HCT116 (cell line): ENCODE data around the gene GPR17.

Source experiments
- ATF3 ChIP-seq: IDR thresholded peaks from 2 replicates; pipeline ENCODE4 v1.6.1; 2012
- EZH2 ChIP-seq: fragments of 200-600 bp; sonication (generic); IDR thresholded peaks from 2 replicates; pipeline ENCODE4 v1.6.1; 2017; ENCODE audit warnings: antibody characterized with exemption, mixed run types
- EZH2phosphoT487 ChIP-seq: fragments of 200-600 bp; IDR thresholded peaks from 2 replicates; pipeline ENCODE4 v1.6.1; 2018; ENCODE audit warnings: antibody characterized with exemption, borderline replicate concordance
- MAX ChIP-seq: IDR thresholded peaks from 2 replicates; pipeline ENCODE4 v1.6.1; 2012
- POLR2A ChIP-seq: IDR thresholded peaks from 2 replicates; pipeline ENCODE4 v1.7.0; 2011; ENCODE audit warnings: borderline replicate concordance; ENCODE audit not compliant: insufficient read depth, insufficient read length; ENCODE audit errors: extremely low read depth
- POLR2AphosphoS5 ChIP-seq: IDR thresholded peaks from 2 replicates; pipeline ENCODE4 v1.6.1; 2011; ENCODE audit warnings: mild to moderate bottlenecking, low read depth, low read length, moderate library complexity
- RAD21 ChIP-seq: IDR thresholded peaks from 2 replicates; pipeline ENCODE4 v1.6.1; 2012; ENCODE audit warnings: low read depth, mild to moderate bottlenecking
- SIN3A ChIP-seq: IDR thresholded peaks from 2 replicates; pipeline ENCODE4 v1.6.1; 2012; ENCODE audit warnings: low read depth
- SP1 ChIP-seq: IDR thresholded peaks from 2 replicates; pipeline ENCODE4 v1.6.1; 2012; ENCODE audit warnings: low read depth
- YY1 ChIP-seq: IDR thresholded peaks from 2 replicates; pipeline ENCODE4 v1.6.1; 2011; ENCODE audit warnings: low read length, low read depth, moderate library complexity, mild to moderate bottlenecking; ENCODE audit not compliant: insufficient replicate concordance; ENCODE audit errors: extremely low read depth
- TF ChIP-seq, protein P1 (sequence below), 3 experiments: fragments of 200-600 bp in 1 of 3; sonication (generic) in 1 of 3; IDR thresholded peaks in 2 of 3; conservative IDR thresholded peaks in 1 of 3; 2 replicates each; pipeline ENCODE4 v1.5.1; 2012 to 2017; ENCODE audit warnings: low read depth in 2 of 3, low read length in 2 of 3, antibody characterized with exemption in 1 of 3, borderline replicate concordance in 1 of 3, control low read depth in 1 of 3, mild to moderate bottlenecking in 1 of 3, mixed read lengths in 1 of 3, mixed run types in 1 of 3, moderate library complexity in 1 of 3; ENCODE audit not compliant: insufficient read depth in 1 of 3

DNA sequence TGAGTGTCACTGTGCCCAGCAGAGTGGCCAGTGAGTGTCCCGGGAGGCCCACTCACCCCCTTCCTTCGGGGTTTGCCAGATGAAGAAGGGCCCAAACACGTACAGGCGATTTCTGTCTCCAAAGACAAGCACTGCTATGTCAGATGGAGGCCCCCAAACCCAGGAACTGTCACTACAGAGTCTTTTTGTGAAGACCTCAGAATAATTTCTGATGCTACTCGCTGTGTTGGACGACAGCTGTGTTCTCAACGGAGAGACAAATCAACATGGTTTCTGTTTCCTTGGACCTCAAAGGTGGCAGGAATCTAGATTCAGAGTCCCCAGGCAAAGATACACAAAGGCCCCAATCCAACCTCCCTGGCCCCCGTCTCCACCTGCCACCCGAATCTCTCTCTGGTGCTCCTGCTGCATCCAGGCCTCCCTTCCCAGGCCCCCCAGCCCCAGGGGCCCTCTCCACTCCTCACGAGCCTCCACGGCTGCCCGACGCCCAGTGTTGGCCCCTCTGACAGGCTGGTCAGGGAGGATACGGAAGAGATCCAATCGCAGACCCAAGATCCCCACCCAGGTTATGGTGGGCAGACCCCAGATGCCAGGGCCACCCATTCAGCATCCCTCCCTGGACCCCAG is 2.4 kb upstream of the GPR17 start:
- TF ChIP-seq, protein P1, sequence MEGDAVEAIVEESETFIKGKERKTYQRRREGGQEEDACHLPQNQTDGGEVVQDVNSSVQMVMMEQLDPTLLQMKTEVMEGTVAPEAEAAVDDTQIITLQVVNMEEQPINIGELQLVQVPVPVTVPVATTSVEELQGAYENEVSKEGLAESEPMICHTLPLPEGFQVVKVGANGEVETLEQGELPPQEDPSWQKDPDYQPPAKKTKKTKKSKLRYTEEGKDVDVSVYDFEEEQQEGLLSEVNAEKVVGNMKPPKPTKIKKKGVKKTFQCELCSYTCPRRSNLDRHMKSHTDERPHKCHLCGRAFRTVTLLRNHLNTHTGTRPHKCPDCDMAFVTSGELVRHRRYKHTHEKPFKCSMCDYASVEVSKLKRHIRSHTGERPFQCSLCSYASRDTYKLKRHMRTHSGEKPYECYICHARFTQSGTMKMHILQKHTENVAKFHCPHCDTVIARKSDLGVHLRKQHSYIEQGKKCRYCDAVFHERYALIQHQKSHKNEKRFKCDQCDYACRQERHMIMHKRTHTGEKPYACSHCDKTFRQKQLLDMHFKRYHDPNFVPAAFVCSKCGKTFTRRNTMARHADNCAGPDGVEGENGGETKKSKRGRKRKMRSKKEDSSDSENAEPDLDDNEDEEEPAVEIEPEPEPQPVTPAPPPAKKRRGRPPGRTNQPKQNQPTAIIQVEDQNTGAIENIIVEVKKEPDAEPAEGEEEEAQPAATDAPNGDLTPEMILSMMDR (IDR thresholded peaks at IDR 0.05 in 2 of 3, conservative IDR thresholded peaks at IDR 0.05 in 1 of 3; ENCODE audit: borderline replicate concordance in 1 of 3, insufficient read depth in 1 of 3, low read depth in 2 of 3, low read length in 2 of 3), result no peak
- TF ChIP-seq EZH2phosphoT487, result no peak
- no peak for TF ChIP-seq POLR2A
- no peak for TF ChIP-seq MAX
- TF ChIP-seq EZH2, result no peak
- TF ChIP-seq POLR2AphosphoS5, result no peak
- no peak for TF ChIP-seq SIN3A
- TF ChIP-seq ATF3, result no peak
- no peak for TF ChIP-seq YY1
- no peak for TF ChIP-seq RAD21
- TF ChIP-seq SP1, result no peak
